Gastroesophageal sphincter (tissue), 4 donors: ENCODE measurements around the gene KCND2. TPM values are rescaled to one million over a fixed set of nuclear protein-coding genes. Genes with fewer than 3 reads are reported as not detected.

Source experiments
- ATAC-seq: fragments of 150-250 bp; one replicate; pipeline ENCODE4 v1.9.1; 2016; ENCODE audit warnings: mild to moderate bottlenecking, moderate library complexity
- H3K27ac ChIP-seq, 4 donors: fragments of 200-600 bp; sonication (generic) in 3 of 4; 1 replicate in 3 of 4; 2 replicates in 1 of 4; pipeline ENCODE4 v1.5.1; 2016 to 2019
- H3K27me3 ChIP-seq: fragments of 200-600 bp; sonication (generic); one replicate; pipeline ENCODE4 v1.5.1; 2019
- H3K36me3 ChIP-seq, 2 donors: fragments of 200-600 bp; sonication (generic); one replicate each; pipeline ENCODE4 v1.5.1; 2019; ENCODE audit warnings: control low read depth in 1 of 2
- H3K4me1 ChIP-seq, 3 donors: fragments of 200-600 bp; sonication (generic); 1 replicate in 2 of 3; 2 replicates in 1 of 3; pipeline ENCODE4 v1.5.1; 2016 to 2019; ENCODE audit warnings: control low read depth in 2 of 3
- H3K4me3 ChIP-seq, 2 donors: fragments of 200-600 bp; sonication (generic); one replicate each; pipeline ENCODE4 v1.5.1; 2019; ENCODE audit warnings: mild to moderate bottlenecking in 1 of 2, moderate library complexity in 1 of 2
- H3K9me3 ChIP-seq, 3 donors: fragments of 200-600 bp; sonication (generic); one replicate each; pipeline ENCODE4 v1.5.1; 2017 to 2019; ENCODE audit warnings: control low read depth in 2 of 3
- CTCF ChIP-seq, 4 experiments: fragments of 200-600 bp in 2 of 4; fragments of 450-650 bp in 2 of 4; sonication (generic) in 1 of 4; IDR thresholded peaks; one replicate each; pipeline ENCODE4 v1.5.1; 2017 to 2019; ENCODE audit warnings: antibody characterized with exemption in 4 of 4, mild to moderate bottlenecking in 2 of 4, moderate library complexity in 2 of 4
- EP300 ChIP-seq: sonication (generic); formaldehyde crosslinking; IDR thresholded peaks from one replicate; pipeline ENCODE4 v1.6.1; 2017; ENCODE audit warnings: antibody characterized with exemption, mild to moderate bottlenecking
- POLR2A ChIP-seq, 2 donors: fragments of 450-650 bp; IDR thresholded peaks; one replicate each; pipeline ENCODE4 v1.6.1; 2017; ENCODE audit warnings: antibody characterized with exemption in 2 of 2, mild to moderate bottlenecking in 2 of 2, moderate library complexity in 1 of 2
- POLR2AphosphoS5 ChIP-seq: sonication (generic); formaldehyde crosslinking; IDR thresholded peaks from one replicate; pipeline ENCODE4 v1.6.1; 2017; ENCODE audit warnings: antibody characterized with exemption
- WGBS, 2 donors: methylation state at CpG; one replicate each; pipeline ENCODE4 v1.1.5; 2018; ENCODE audit warnings: low coverage in 1 of 2; 5-methylcytosine and 5-hydroxymethylcytosine counted together
- total RNA-seq, 4 donors: library from RNA; depleted of rRNA; stranded (reverse); fragments of >200 nt; gene quantifications; one replicate each; pipeline ENCODE4 v1.1.0, GENCODE V29; 2016

The KCND2 gene
- total RNA-seq, 4 donors from 2014 or later, result 0.40 to 0.93 (median 0.66) TPM

- no peaks in the 10 kb centered on the region for H3K9me3 ChIP-seq
- no peaks in the 10 kb centered on the region for H3K4me1 ChIP-seq
- ATAC-seq, result no peak
- WGBS, 2 donors, result 64 to 81% methylated on average over 4 of the region's 4 CpGs
- TF ChIP-seq EP300, result no peak
- no peak for TF ChIP-seq POLR2AphosphoS5
- TF ChIP-seq CTCF (IDR thresholded peaks at IDR 0.05), result no peak
- TF ChIP-seq POLR2A (IDR thresholded peaks at IDR 0.05), result no peak
- no peak overlapping the region for H3K4me3 ChIP-seq
- H3K36me3 ChIP-seq, result no peaks in the 10 kb centered on the region
- no peak overlapping the region for H3K27ac ChIP-seq
- H3K27me3 ChIP-seq, result no peaks in the 10 kb centered on the region
These were observed 35.1 kb downstream of the KCND2 start for GRCh38 chr7:120307991-120308545.

DNA sequence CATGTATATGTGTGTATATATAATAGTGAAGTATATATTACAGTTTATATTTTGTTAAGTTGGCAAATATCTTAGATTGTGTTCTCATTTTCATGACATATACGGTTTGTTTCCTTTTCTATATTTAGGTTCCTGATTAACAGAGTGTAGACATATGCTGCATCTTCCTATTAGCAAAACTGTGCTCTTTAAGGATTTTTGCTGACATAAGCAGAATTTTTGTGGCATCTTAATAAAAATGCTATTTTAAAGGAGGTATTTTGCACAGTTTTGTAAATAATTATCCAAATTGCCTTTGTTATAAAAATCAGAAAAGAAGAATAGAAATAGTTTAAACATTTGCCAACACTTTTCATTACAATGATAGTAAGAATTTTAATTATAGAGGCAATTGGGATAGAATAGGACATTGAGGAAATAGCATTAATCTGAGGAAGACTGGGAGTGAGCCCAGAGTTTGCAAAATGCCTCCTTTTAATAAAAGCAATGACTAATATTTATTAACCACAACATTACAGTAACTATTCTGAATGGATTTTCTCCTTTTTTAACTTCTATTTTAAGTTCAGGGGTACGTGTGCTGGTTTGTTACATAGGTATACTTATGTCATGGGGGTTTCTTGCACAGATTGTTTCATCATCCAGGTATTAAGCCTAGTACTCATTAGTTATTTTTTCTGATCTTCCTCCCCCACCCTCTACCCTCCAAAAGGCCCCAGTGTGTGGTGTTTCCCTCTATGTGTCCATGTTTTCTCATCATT, 38.2 kb downstream of the KCND2 start:
- H3K9me3 ChIP-seq, result no peaks in the 10 kb centered on the region
- no peak for TF ChIP-seq POLR2AphosphoS5
- no peak for TF ChIP-seq CTCF (IDR thresholded peaks at IDR 0.05)
- TF ChIP-seq EP300, result no peak
- no peak for TF ChIP-seq POLR2A (IDR thresholded peaks at IDR 0.05)
- WGBS, 2 donors, result 67 to 76% methylated on average over 2 of the region's 2 CpGs
- H3K27me3 ChIP-seq, result no peaks in the 10 kb centered on the region
- H3K4me1 ChIP-seq, result no peaks in the 10 kb centered on the region
- no peak overlapping the region for H3K27ac ChIP-seq
- ATAC-seq, result no peak
- H3K36me3 ChIP-seq, result no peaks in the 10 kb centered on the region
- H3K4me3 ChIP-seq, result no peak overlapping the region

GRCh38 chr7:120320218-120320961, 47.4 kb downstream of the KCND2 start:
- 66 to 75% methylated on average over 3 of the region's 3 CpGs for WGBS, 2 donors
- H3K36me3 ChIP-seq, result no peaks in the 10 kb centered on the region
- no peak overlapping the region for H3K4me3 ChIP-seq
- ATAC-seq, result no peak
- H3K27ac ChIP-seq, result no peak overlapping the region
- no peaks in the 10 kb centered on the region for H3K27me3 ChIP-seq
- H3K9me3 ChIP-seq, result no peaks in the 10 kb centered on the region
- TF ChIP-seq POLR2AphosphoS5 (no peak), EP300 (no peak), POLR2A (IDR thresholded peaks at IDR 0.05) (no peak), CTCF (IDR thresholded peaks at IDR 0.05) (no peak)
- H3K4me1 ChIP-seq, result no peaks in the 10 kb centered on the region

GRCh38 chr7:120327054-120327453, 54.1 kb downstream of the KCND2 start:
- no peak overlapping the region for H3K27ac ChIP-seq
- no peaks in the 10 kb centered on the region for H3K9me3 ChIP-seq
- H3K36me3 ChIP-seq, result no peaks in the 10 kb centered on the region
- H3K4me1 ChIP-seq, result no peaks in the 10 kb centered on the region
- 57 to 91% methylated on average over 1 of the region's 1 CpG for WGBS, 2 donors
- no peaks in the 10 kb centered on the region for H3K27me3 ChIP-seq
- H3K4me3 ChIP-seq, result no peak overlapping the region
- ATAC-seq, result no peak
- TF ChIP-seq CTCF (IDR thresholded peaks at IDR 0.05) (no peak), EP300 (no peak), POLR2A (IDR thresholded peaks at IDR 0.05) (no peak), POLR2AphosphoS5 (no peak)
